ENCODE measurements around the gene ING1.
"Not testable (repeated sequence)": the region's sequence is repeated elsewhere in the genome, so short reads cannot be mapped to it uniquely, and the experiment has no call there.

The ING1 gene

GRCh38 chr13:110713642-110713952 is at the start of gene ING1:
Gene ING1, plus strand, starts transcription at chr13:110713700. Its CDS starts 450 bp downstream, at chr13:110714150.
- TF ChIP-seq CTCF (IDR thresholded peaks at IDR 0.05; ENCODE audit: low read length, missing control alignments), result no peak
- peak within 1 kb of the TSS; percentile 96 for H3K4me3 ChIP-seq (replicated peaks; ENCODE audit: low read depth, low read length)
- no peak for DNase-seq (ENCODE audit: low read depth)

GRCh38 chr13:110664041-110664440 is 49.5 kb upstream of the ING1 start:
- H3K4me3 ChIP-seq (replicated peaks; ENCODE audit: low read depth, low read length), result no peak overlapping the region
- no peak for DNase-seq (ENCODE audit: low read depth)
- no peak for TF ChIP-seq CTCF (IDR thresholded peaks at IDR 0.05; ENCODE audit: low read length, missing control alignments)

GRCh38 chr13:110664673-110665072 is 48.8 kb upstream of the ING1 start:
- DNase-seq (ENCODE audit: low read depth), result no peak
- H3K4me3 ChIP-seq (replicated peaks; ENCODE audit: low read depth, low read length), result no peak overlapping the region
- no peak for TF ChIP-seq CTCF (IDR thresholded peaks at IDR 0.05; ENCODE audit: low read length, missing control alignments)

GRCh38 chr13:110665491-110666254 is 47.8 kb upstream of the ING1 start:
- H3K4me3 ChIP-seq (replicated peaks; ENCODE audit: low read depth, low read length), result no peak overlapping the region
- DNase-seq (ENCODE audit: low read depth), result no peak
- TF ChIP-seq CTCF (IDR thresholded peaks at IDR 0.05; ENCODE audit: low read length, missing control alignments), result no peak

GRCh38 chr13:110666255-110666533 is 47.3 kb upstream of the ING1 start:
- no peak for DNase-seq (ENCODE audit: low read depth)
- no peak overlapping the region for H3K4me3 ChIP-seq (replicated peaks; ENCODE audit: low read depth, low read length)
- TF ChIP-seq CTCF (IDR thresholded peaks at IDR 0.05; ENCODE audit: low read length, missing control alignments), result no peak

- H3K4me3 ChIP-seq (replicated peaks; ENCODE audit: low read depth, low read length), result no peak overlapping the region
- no peak for TF ChIP-seq CTCF (IDR thresholded peaks at IDR 0.05; ENCODE audit: low read length, missing control alignments)
- DNase-seq (ENCODE audit: low read depth), result no peak
These were observed 44.5 kb upstream of the ING1 start for GRCh38 chr13:110669036-110669435.

GRCh38 chr13:110669814-110670213 is 43.7 kb upstream of the ING1 start:
- not testable (repeated sequence) for H3K4me3 ChIP-seq (replicated peaks; ENCODE audit: low read depth, low read length); DNase-seq (ENCODE audit: low read depth)
